ENCODE data around the gene TBRG1. TPM values are rescaled to one million over a fixed set of nuclear protein-coding genes. Genes with fewer than 3 reads are reported as not detected.

TBRG1 gene
- total and polyA plus RNA-seq, 4 donors: 13.4 to 32.4 (median 16.5) TPM

DNA sequence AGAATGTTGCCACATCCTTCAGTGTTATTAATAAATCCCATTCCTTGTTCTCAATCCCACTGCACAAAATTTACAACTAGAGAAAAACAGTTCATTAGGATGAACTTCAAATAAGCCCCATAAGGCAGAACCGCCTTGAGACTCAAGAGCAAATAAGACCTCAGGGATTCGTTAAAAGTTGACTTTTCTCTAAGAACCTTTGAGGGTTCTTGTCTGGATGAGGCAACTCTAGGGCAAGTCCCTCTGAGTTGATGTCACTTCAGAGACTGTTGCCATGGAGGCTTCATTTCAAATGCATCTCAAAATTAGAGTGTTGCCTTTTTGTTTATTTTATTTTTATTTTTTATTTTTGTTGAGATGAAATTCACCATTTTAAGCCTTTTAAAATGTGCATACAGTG is 31.2 kb upstream of the TBRG1 start:
- H3K9ac ChIP-seq (ENCODE audit: low read depth in 1 of 2, low read length in 2 of 2): no peak overlapping the region
- no peaks in the 10 kb centered on the region for H3K4me1 ChIP-seq (ENCODE audit: control insufficient read depth in 4 of 4, insufficient read depth in 4 of 4, low read length in 3 of 4)
- TF ChIP-seq FOXA1 (IDR thresholded peaks at IDR 0.05) (no peak), GABPA (IDR thresholded peaks at IDR 0.05 in 1 of 2, conservative IDR thresholded peaks at IDR 0.05 in 1 of 2) (no peak), RAD21 (IDR thresholded peaks at IDR 0.05) (no peak)
- TF ChIP-seq, protein P1, sequence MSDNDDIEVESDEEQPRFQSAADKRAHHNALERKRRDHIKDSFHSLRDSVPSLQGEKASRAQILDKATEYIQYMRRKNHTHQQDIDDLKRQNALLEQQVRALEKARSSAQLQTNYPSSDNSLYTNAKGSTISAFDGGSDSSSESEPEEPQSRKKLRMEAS (IDR thresholded peaks at IDR 0.05): no peak
- H3K27me3 ChIP-seq (ENCODE audit: control insufficient read depth in 4 of 4, insufficient read depth in 4 of 4, low read length in 3 of 4): peaks cover 0 to 7% (median 1%) of the 10 kb centered on the region in 4 donors
- WGBS: 64% methylated on average over 2 of the region's 2 CpGs
- DNase-seq (ENCODE audit: low spot score): no peak
- no peak overlapping the region for H3K27ac ChIP-seq (ENCODE audit: low read depth in 1 of 2, low read length in 2 of 2)
- H3K4me3 ChIP-seq (ENCODE audit: low read depth in 1 of 3, low read length in 3 of 3): no peak overlapping the region
- H3K36me3 ChIP-seq (ENCODE audit: control insufficient read depth in 4 of 4, insufficient read depth in 3 of 4, low read depth in 1 of 4, low read length in 3 of 4): no peaks in the 10 kb centered on the region
- no peaks in the 10 kb centered on the region for H3K9me3 ChIP-seq (ENCODE audit: control insufficient read depth in 4 of 4, low read length in 3 of 4)

DNA sequence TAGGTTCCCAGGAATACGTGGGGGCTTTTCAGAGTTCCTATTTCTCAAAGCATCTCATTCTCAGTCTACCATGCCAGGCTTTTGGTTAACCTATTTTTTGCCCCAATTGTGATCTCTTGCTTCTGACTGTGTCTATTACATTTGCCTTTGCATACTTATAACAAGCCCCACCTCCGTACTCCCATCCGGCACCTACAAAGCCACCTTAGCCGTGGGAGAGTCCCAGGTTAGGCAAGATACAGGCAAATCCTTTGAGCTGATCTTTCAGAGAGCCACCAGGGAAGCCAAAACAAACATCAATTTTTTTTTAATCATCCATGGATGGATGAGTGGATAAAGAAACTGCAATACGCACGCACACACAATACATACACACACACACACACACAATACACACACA is 30.0 kb upstream of the TBRG1 start:
- Histone ChIP-seq H3K9ac (ENCODE audit: low read depth in 1 of 2, low read length in 2 of 2) (no peak overlapping the region), H3K27ac (ENCODE audit: low read depth in 1 of 2, low read length in 2 of 2) (no peak overlapping the region), H3K4me3 (ENCODE audit: low read depth in 1 of 3, low read length in 3 of 3) (no peak overlapping the region), H3K27me3 (ENCODE audit: control insufficient read depth in 4 of 4, insufficient read depth in 4 of 4, low read length in 3 of 4) (peaks cover 0 to 7% (median 1%) of the 10 kb centered on the region in 4 donors), H3K36me3 (ENCODE audit: control insufficient read depth in 4 of 4, insufficient read depth in 3 of 4, low read depth in 1 of 4, low read length in 3 of 4) (no peaks in the 10 kb centered on the region), H3K4me1 (ENCODE audit: control insufficient read depth in 4 of 4, insufficient read depth in 4 of 4, low read length in 3 of 4) (no peaks in the 10 kb centered on the region), H3K9me3 (ENCODE audit: control insufficient read depth in 4 of 4, low read length in 3 of 4) (no peaks in the 10 kb centered on the region)
- no peak for TF ChIP-seq FOXA2 (IDR thresholded peaks at IDR 0.05)
- TF ChIP-seq, protein P2, sequence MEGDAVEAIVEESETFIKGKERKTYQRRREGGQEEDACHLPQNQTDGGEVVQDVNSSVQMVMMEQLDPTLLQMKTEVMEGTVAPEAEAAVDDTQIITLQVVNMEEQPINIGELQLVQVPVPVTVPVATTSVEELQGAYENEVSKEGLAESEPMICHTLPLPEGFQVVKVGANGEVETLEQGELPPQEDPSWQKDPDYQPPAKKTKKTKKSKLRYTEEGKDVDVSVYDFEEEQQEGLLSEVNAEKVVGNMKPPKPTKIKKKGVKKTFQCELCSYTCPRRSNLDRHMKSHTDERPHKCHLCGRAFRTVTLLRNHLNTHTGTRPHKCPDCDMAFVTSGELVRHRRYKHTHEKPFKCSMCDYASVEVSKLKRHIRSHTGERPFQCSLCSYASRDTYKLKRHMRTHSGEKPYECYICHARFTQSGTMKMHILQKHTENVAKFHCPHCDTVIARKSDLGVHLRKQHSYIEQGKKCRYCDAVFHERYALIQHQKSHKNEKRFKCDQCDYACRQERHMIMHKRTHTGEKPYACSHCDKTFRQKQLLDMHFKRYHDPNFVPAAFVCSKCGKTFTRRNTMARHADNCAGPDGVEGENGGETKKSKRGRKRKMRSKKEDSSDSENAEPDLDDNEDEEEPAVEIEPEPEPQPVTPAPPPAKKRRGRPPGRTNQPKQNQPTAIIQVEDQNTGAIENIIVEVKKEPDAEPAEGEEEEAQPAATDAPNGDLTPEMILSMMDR (IDR thresholded peaks at IDR 0.05; ENCODE audit: low read depth, low read length, missing input control): no peak
- TF ChIP-seq, protein P3, sequence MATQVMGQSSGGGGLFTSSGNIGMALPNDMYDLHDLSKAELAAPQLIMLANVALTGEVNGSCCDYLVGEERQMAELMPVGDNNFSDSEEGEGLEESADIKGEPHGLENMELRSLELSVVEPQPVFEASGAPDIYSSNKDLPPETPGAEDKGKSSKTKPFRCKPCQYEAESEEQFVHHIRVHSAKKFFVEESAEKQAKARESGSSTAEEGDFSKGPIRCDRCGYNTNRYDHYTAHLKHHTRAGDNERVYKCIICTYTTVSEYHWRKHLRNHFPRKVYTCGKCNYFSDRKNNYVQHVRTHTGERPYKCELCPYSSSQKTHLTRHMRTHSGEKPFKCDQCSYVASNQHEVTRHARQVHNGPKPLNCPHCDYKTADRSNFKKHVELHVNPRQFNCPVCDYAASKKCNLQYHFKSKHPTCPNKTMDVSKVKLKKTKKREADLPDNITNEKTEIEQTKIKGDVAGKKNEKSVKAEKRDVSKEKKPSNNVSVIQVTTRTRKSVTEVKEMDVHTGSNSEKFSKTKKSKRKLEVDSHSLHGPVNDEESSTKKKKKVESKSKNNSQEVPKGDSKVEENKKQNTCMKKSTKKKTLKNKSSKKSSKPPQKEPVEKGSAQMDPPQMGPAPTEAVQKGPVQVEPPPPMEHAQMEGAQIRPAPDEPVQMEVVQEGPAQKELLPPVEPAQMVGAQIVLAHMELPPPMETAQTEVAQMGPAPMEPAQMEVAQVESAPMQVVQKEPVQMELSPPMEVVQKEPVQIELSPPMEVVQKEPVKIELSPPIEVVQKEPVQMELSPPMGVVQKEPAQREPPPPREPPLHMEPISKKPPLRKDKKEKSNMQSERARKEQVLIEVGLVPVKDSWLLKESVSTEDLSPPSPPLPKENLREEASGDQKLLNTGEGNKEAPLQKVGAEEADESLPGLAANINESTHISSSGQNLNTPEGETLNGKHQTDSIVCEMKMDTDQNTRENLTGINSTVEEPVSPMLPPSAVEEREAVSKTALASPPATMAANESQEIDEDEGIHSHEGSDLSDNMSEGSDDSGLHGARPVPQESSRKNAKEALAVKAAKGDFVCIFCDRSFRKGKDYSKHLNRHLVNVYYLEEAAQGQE (IDR thresholded peaks at IDR 0.05): no peak
- no peak for TF ChIP-seq HNF4G (IDR thresholded peaks at IDR 0.05)
- TF ChIP-seq FOXA1 (IDR thresholded peaks at IDR 0.05): no peak
- no peak for TF ChIP-seq EGR1 (IDR thresholded peaks at IDR 0.05; ENCODE audit: low read depth in 2 of 2)
- no peak for TF ChIP-seq JUND (IDR thresholded peaks at IDR 0.05)
- no peak for TF ChIP-seq RXRA (IDR thresholded peaks at IDR 0.05)
- TF ChIP-seq RAD21 (IDR thresholded peaks at IDR 0.05): no peak
- TF ChIP-seq HNF4A (conservative IDR thresholded peaks at IDR 0.05): no peak
- no peak for TF ChIP-seq SP1 (IDR thresholded peaks at IDR 0.05)
- TF ChIP-seq, protein P4, sequence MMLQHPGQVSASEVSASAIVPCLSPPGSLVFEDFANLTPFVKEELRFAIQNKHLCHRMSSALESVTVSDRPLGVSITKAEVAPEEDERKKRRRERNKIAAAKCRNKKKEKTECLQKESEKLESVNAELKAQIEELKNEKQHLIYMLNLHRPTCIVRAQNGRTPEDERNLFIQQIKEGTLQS (IDR thresholded peaks at IDR 0.05): no peak
- no peak for TF ChIP-seq YY1 (IDR thresholded peaks at IDR 0.05)
- TF ChIP-seq, protein P5, sequence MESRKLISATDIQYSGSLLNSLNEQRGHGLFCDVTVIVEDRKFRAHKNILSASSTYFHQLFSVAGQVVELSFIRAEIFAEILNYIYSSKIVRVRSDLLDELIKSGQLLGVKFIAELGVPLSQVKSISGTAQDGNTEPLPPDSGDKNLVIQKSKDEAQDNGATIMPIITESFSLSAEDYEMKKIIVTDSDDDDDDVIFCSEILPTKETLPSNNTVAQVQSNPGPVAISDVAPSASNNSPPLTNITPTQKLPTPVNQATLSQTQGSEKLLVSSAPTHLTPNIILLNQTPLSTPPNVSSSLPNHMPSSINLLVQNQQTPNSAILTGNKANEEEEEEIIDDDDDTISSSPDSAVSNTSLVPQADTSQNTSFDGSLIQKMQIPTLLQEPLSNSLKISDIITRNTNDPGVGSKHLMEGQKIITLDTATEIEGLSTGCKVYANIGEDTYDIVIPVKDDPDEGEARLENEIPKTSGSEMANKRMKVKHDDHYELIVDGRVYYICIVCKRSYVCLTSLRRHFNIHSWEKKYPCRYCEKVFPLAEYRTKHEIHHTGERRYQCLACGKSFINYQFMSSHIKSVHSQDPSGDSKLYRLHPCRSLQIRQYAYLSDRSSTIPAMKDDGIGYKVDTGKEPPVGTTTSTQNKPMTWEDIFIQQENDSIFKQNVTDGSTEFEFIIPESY (IDR thresholded peaks at IDR 0.05): no peak
- TF ChIP-seq TAF1 (conservative IDR thresholded peaks at IDR 0.05): no peak
- WGBS: 77% methylated on average over 6 of the region's 6 CpGs
- DNase-seq (ENCODE audit: low spot score): no peak
